SK-N-SH (cell line): Measurements from ENCODE around the gene NSRP1.

Source experiments
- RXRA ChIP-seq: IDR thresholded peaks from 2 replicates; pipeline ENCODE4 v1.4.0; 2012; ENCODE audit warnings: low read depth, mild to moderate bottlenecking, borderline replicate concordance
- TF ChIP-seq, protein P1 (sequence below): fragments of 200-600 bp; sonication (generic); IDR thresholded peaks from 2 replicates; pipeline ENCODE4 v1.6.1; 2017; ENCODE audit warnings: antibody characterized with exemption, mild to moderate bottlenecking, moderate library complexity

DNA sequence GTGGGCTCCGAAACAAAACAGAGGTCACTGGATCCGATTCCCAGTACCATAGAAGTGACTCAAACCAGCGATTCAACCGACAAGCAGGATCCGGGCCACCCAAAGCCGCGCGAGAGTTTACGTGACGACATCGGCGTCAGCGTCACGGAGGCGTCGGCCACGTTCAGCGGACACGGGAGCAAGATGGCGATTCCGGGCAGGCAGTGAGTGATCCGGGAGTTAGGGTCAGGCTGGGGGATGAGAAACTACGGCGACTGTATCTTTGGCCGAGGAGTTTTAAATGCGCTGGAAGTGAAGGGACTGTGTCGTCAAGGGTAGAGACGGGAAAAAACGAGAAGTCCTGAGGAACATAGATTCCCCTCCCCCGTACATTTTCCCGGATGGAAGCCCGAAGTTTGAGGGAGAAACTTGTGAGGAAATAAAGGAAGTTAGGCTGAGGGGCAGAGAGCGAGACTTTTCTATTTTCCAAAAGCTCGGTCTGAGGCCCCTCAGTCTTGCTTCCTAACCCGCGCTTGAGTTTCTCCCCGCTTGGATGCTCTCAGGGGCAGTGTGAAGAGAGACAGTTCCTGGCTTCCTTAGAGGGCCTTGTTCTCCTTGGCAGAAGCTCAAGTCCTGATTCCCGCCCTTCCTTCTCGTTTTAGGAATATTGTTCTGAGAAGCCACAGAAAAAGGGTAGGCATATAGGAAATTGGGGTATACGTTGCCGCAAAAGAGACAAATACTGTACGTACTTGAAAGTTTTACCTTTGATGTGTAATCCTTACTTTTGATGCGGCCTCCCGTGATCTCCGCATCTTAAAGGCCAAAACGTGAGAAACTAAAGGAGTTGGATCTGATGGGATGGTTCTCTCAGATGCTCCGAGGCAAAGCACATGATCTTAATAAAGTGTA is at the start of gene NSRP1:
- TF ChIP-seq, protein P1, sequence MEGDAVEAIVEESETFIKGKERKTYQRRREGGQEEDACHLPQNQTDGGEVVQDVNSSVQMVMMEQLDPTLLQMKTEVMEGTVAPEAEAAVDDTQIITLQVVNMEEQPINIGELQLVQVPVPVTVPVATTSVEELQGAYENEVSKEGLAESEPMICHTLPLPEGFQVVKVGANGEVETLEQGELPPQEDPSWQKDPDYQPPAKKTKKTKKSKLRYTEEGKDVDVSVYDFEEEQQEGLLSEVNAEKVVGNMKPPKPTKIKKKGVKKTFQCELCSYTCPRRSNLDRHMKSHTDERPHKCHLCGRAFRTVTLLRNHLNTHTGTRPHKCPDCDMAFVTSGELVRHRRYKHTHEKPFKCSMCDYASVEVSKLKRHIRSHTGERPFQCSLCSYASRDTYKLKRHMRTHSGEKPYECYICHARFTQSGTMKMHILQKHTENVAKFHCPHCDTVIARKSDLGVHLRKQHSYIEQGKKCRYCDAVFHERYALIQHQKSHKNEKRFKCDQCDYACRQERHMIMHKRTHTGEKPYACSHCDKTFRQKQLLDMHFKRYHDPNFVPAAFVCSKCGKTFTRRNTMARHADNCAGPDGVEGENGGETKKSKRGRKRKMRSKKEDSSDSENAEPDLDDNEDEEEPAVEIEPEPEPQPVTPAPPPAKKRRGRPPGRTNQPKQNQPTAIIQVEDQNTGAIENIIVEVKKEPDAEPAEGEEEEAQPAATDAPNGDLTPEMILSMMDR: no peak
- no peak for TF ChIP-seq RXRA
